Measurements from ENCODE around the gene CDC42BPA. TPM values are rescaled to one million over a fixed set of nuclear protein-coding genes. Genes with fewer than 3 reads are reported as not detected.

Gene CDC42BPA
- total RNA-seq, 2 experiments from 2014 or later = 1.8 to 2.1 TPM

DNA sequence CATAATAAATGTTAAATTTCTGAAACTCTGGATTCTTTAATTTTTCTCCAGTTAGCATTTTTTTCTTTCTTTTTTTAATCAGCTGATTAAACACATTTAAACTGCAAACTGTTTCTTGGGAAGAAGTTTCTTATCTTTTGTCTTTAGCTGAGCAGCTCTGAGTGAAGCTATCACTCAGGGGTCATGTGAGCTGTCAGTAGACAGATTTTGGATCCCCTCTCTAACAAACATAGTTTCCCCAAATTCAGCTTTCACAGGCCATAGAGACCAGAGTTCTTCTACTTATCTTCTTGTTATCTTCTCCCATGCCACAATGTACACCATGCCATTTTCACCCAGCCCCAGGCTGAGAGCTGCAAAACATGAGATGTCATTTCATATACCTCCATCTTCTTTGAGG, 148.9 kb downstream of the CDC42BPA start:
- ATAC-seq (no peak), DNase-seq (no peak)
- no peaks in the 10 kb centered on the region for H3K36me3 Mint-ChIP-seq (ENCODE audit: low read depth)
- no peaks in the 10 kb centered on the region for H3K9me3 Mint-ChIP-seq
- ChIA-PET POLR2A (no interaction called here), CTCF (no interaction called here)
- H3K4me1 Mint-ChIP-seq (ENCODE audit: low read depth) = no peaks in the 10 kb centered on the region
- peaks cover 4% of the 10 kb centered on the region for H3K27me3 Mint-ChIP-seq
- no peak overlapping the region for H3K27ac Mint-ChIP-seq
- TF ChIP-seq, protein P1, sequence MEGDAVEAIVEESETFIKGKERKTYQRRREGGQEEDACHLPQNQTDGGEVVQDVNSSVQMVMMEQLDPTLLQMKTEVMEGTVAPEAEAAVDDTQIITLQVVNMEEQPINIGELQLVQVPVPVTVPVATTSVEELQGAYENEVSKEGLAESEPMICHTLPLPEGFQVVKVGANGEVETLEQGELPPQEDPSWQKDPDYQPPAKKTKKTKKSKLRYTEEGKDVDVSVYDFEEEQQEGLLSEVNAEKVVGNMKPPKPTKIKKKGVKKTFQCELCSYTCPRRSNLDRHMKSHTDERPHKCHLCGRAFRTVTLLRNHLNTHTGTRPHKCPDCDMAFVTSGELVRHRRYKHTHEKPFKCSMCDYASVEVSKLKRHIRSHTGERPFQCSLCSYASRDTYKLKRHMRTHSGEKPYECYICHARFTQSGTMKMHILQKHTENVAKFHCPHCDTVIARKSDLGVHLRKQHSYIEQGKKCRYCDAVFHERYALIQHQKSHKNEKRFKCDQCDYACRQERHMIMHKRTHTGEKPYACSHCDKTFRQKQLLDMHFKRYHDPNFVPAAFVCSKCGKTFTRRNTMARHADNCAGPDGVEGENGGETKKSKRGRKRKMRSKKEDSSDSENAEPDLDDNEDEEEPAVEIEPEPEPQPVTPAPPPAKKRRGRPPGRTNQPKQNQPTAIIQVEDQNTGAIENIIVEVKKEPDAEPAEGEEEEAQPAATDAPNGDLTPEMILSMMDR (IDR thresholded peaks at IDR 0.05) = no peak
- intact Hi-C loops (cut with micrococcal nuclease) = no loop called here
- H3K4me3 Mint-ChIP-seq = no peak overlapping the region

DNA sequence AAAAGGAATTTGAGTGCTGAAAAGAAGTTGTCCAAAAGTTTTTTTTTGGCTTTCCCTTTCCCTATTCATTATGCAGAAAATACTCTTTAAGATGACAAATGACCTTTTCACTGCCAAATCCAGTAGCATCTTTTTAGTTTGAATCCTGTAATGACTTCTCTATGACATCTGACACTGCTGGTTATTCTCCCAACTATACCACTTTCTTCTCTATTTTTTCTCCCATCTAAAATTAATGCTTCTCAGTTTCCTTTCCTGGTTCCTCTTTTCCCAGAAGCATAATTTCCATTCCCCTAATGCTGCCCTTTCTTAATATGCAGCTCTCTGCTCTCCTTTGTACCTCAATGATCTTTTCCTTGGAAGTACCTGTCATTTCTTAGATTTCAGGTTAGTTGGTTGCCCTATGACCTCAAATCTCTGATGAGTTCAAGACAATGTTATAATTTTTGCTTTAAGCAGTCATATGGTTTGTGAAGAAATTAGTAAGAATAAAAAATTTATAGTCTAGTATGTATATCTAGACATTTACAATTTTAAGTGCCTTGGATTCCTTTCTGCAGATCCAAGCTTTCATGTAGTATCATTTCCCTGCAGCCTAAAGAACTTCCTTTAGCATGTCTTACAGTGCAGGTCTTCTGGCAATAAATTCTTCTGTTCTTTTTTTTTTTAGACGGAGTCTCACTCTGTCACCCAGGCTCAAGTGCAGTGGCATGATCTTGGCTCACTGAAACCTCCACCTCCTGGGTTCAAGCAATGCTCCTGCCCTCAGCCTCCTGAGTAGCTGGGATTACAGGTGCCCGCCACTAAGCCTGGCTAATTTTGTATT, 150.8 kb downstream of the CDC42BPA start:
- Mint-ChIP-seq H3K4me3 (no peak overlapping the region), H3K9me3 (no peaks in the 10 kb centered on the region), H3K36me3 (ENCODE audit: low read depth) (no peaks in the 10 kb centered on the region), H3K27ac (no peak overlapping the region), H3K27me3 (peaks cover 4% of the 10 kb centered on the region), H3K4me1 (ENCODE audit: low read depth) (no peaks in the 10 kb centered on the region)
- no peak for ATAC-seq
- intact Hi-C loops (cut with micrococcal nuclease) = no loop called here
- ChIA-PET POLR2A (no interaction called here), CTCF (no interaction called here)
- no peak for DNase-seq
- TF ChIP-seq, protein P1 (IDR thresholded peaks at IDR 0.05) = no peak

DNA sequence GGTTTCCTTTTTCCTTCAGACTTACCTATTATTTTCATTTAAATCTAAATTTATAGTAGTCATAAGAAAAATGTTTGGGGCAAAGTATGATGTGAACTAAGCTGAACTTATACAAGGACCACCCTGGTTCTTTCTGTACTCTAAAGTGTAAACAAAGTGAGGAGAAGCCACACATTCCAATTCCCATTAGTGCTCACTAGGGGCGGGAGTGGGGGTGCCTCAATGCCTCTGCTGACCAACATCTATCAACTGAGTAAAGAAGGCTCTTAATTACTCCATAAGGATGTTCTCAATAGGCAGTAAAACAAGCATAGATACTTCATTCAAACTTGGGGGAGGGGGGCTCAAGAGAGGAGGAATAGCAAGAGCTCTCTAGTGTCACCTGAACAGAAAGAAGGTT, 151.7 kb downstream of the CDC42BPA start:
- H3K9me3 Mint-ChIP-seq = no peaks in the 10 kb centered on the region
- ChIA-PET CTCF (no interaction called here), POLR2A (no interaction called here)
- intact Hi-C loops (cut with micrococcal nuclease) = no loop called here
- ATAC-seq = no peak
- H3K4me1 Mint-ChIP-seq (ENCODE audit: low read depth) = no peaks in the 10 kb centered on the region
- no peak for DNase-seq
- no peak overlapping the region for H3K27ac Mint-ChIP-seq
- H3K36me3 Mint-ChIP-seq (ENCODE audit: low read depth) = no peaks in the 10 kb centered on the region
- no peak overlapping the region for H3K4me3 Mint-ChIP-seq
- TF ChIP-seq, protein P1 (IDR thresholded peaks at IDR 0.05) = no peak
- peaks cover 4% of the 10 kb centered on the region for H3K27me3 Mint-ChIP-seq

DNA sequence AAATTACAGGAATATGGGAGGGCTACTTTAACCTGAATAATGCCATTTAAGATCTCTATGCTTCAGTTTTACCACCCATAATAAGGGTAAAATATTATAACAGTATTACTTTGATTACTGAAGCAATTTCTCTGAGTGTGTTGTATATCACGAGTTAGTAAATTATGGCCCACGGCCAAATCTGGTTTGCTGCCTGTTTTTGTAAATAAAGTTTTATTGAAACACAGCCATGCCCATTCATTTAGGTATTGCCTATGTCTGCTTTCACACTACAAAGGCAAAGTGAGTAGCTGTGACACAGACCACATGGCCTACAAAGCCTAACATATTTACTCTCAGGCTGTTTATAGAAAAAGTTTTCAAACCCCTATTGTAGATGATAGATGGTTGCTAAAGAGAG, 156.8 kb downstream of the CDC42BPA start:
- ATAC-seq (no peak), DNase-seq (no peak)
- H3K27ac Mint-ChIP-seq = no peak overlapping the region
- peaks cover 2% of the 10 kb centered on the region for H3K27me3 Mint-ChIP-seq
- H3K9me3 Mint-ChIP-seq = no peaks in the 10 kb centered on the region
- TF ChIP-seq, protein P1 (IDR thresholded peaks at IDR 0.05) = no peak
- intact Hi-C loops (cut with micrococcal nuclease) = no loop called here
- no peaks in the 10 kb centered on the region for H3K36me3 Mint-ChIP-seq (ENCODE audit: low read depth)
- POLR2A ChIA-PET = no interaction called here
- H3K4me1 Mint-ChIP-seq (ENCODE audit: low read depth) = no peaks in the 10 kb centered on the region
- CTCF ChIA-PET = no interaction called here
- no peak overlapping the region for H3K4me3 Mint-ChIP-seq

DNA sequence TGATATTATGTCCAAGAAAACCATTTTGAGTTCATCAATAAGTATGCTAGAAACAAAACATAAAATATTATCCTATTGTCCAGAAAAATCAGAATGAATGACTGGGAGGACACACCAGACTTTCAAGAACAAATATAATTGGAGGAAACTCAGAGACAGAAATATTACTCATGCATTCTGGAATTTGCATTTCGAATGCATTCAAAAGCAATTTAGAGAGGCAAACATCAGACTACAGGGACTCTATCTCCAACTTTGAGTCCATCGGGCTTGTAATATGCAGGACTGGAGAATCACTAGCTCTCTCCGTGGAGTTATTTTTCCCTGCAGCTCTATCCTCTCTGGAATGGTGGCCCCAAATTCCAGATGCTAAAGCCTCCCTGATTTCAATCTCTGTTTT, 161.8 kb downstream of the CDC42BPA start:
- POLR2A ChIA-PET = no interaction called here
- Mint-ChIP-seq H3K36me3 (ENCODE audit: low read depth) (no peaks in the 10 kb centered on the region), H3K4me3 (no peak overlapping the region), H3K4me1 (ENCODE audit: low read depth) (no peaks in the 10 kb centered on the region), H3K27ac (no peak overlapping the region), H3K9me3 (no peaks in the 10 kb centered on the region), H3K27me3 (peaks cover 6% of the 10 kb centered on the region)
- TF ChIP-seq, protein P1 (IDR thresholded peaks at IDR 0.05) = no peak
- ATAC-seq = no peak
- CTCF ChIA-PET = no interaction called here
- intact Hi-C loops (cut with micrococcal nuclease) = no loop called here
- DNase-seq = no peak

Measured in activated CD8-positive, alpha-beta T cell treated with anti-CD3 and anti-CD28 coated beads for 36 hours (primary cell).